GM23338 (cell line): ENCODE results near the gene AATF. TPM values are rescaled to one million over a fixed set of nuclear protein-coding genes. Genes with fewer than 3 reads are reported as not detected.

Experiments used
- ATAC-seq: fragments of 200-7000 bp; cut with Tn5 transposase; 3 replicates; pipeline ENCODE4 v1.9.1; 2020
- DNase-seq: peaks from one replicate; pipeline ENCODE4 v3.0.0-alpha.2; 2015; ENCODE audit warnings: low spot score
- H2AFZ ChIP-seq: fragments of 200-600 bp; sonication (generic); 2 replicates; pipeline ENCODE4 v1.8.0; 2016; ENCODE audit warnings: antibody characterized with exemption, mild to moderate bottlenecking, moderate library complexity
- H3F3A ChIP-seq: fragments of 200-600 bp; sonication (generic); replicated peaks from 2 replicates; pipeline ENCODE4 v1.8.0; 2017; ENCODE audit warnings: antibody characterized with exemption, mixed run types, low read depth
- H3K27ac ChIP-seq: fragments of 200-600 bp; sonication (generic); 2 replicates; pipeline ENCODE4 v1.6.1; 2016; ENCODE audit warnings: low read depth
- H3K27me3 ChIP-seq: fragments of 200-600 bp; sonication (generic); 2 replicates; pipeline ENCODE4 v1.8.0; 2016; ENCODE audit warnings: mild to moderate bottlenecking, mixed run types, moderate library complexity; ENCODE audit not compliant: insufficient read depth
- H3K36me3 ChIP-seq: fragments of 200-600 bp; sonication (generic); 2 replicates; pipeline ENCODE4 v1.8.0; 2016; ENCODE audit warnings: mild to moderate bottlenecking; ENCODE audit not compliant: insufficient read depth
- H3K4me1 ChIP-seq: fragments of 200-600 bp; sonication (generic); 2 replicates; pipeline ENCODE4 v1.8.0; 2016; ENCODE audit warnings: mild to moderate bottlenecking, moderate library complexity; ENCODE audit not compliant: insufficient read depth
- H3K4me2 ChIP-seq: fragments of 200-600 bp; sonication (generic); 2 replicates; pipeline ENCODE4 v1.7.1; 2017; ENCODE audit warnings: mixed run types
- H3K4me3 ChIP-seq: fragments of 200-600 bp; sonication (generic); 2 replicates; pipeline ENCODE4 v1.6.1; 2016; ENCODE audit warnings: mixed run types
- H3K79me2 ChIP-seq: fragments of 200-600 bp; sonication (generic); replicated peaks from 2 replicates; pipeline ENCODE4 v1.8.0; 2017; ENCODE audit warnings: mild to moderate bottlenecking; ENCODE audit not compliant: insufficient read depth
- H3K9me2 ChIP-seq: fragments of 200-600 bp; sonication (generic); 2 replicates; pipeline ENCODE4 v1.8.0; 2017; ENCODE audit not compliant: insufficient read depth
- H4K20me1 ChIP-seq: fragments of 200-600 bp; sonication (generic); replicated peaks from 2 replicates; pipeline ENCODE4 v1.8.0; 2017; ENCODE audit warnings: mild to moderate bottlenecking; ENCODE audit not compliant: insufficient read depth
- H3K27ac Mint-ChIP-seq: 2 replicates; pipeline ENCODE4 v1.8.0; 2020; ENCODE audit warnings: inconsistent platforms, mild to moderate bottlenecking, moderate library complexity, mixed read lengths
- H3K27me3 Mint-ChIP-seq: 3 replicates; pipeline ENCODE4 v1.8.0; 2022; ENCODE audit warnings: low read depth, mild to moderate bottlenecking, moderate library complexity, mixed read lengths, inconsistent platforms; ENCODE audit not compliant: insufficient read depth, poor library complexity
- H3K36me3 Mint-ChIP-seq: 3 replicates; pipeline ENCODE4 v1.8.0; 2021; ENCODE audit warnings: low read depth, mild to moderate bottlenecking, inconsistent platforms, moderate library complexity, mixed read lengths
- H3K4me1 Mint-ChIP-seq: 3 replicates; pipeline ENCODE4 v1.8.0; 2020; ENCODE audit warnings: mild to moderate bottlenecking, inconsistent platforms, mixed read lengths
- H3K4me3 Mint-ChIP-seq: 3 replicates; pipeline ENCODE4 v1.8.0; 2021; ENCODE audit warnings: moderate library complexity, mild to moderate bottlenecking, inconsistent platforms, mixed read lengths
- H3K9me3 Mint-ChIP-seq: 3 replicates; pipeline ENCODE4 v1.8.0; 2020; ENCODE audit warnings: moderate library complexity, mild to moderate bottlenecking, inconsistent platforms, mixed read lengths
- CREB1 ChIP-seq: fragments of 250-450 bp; sonication (Bioruptor Pico); IDR thresholded peaks from 2 replicates; pipeline ENCODE4 v1.5.0; 2020; ENCODE audit warnings: low read depth, mild to moderate bottlenecking, moderate library complexity
- JUNB ChIP-seq: IDR thresholded peaks from one replicate; pipeline ENCODE4 v1.6.1; 2016; ENCODE audit warnings: antibody characterized with exemption; ENCODE audit not compliant: unreplicated experiment
- NANOG ChIP-seq: IDR thresholded peaks from 2 replicates; pipeline ENCODE4 v1.6.1; 2016; ENCODE audit warnings: antibody characterized with exemption, borderline replicate concordance
- REST ChIP-seq: IDR thresholded peaks from one replicate; pipeline ENCODE4 v1.6.1; 2018; ENCODE audit warnings: antibody characterized with exemption; ENCODE audit not compliant: unreplicated experiment
- STAT1 ChIP-seq: IDR thresholded peaks from one replicate; pipeline ENCODE4 v1.6.1; 2016; ENCODE audit warnings: antibody characterized with exemption; ENCODE audit not compliant: unreplicated experiment
- ZNF114 ChIP-seq: fragments of 250-450 bp; sonication (Bioruptor Pico); IDR thresholded peaks from 2 replicates; pipeline ENCODE4 v1.5.0; 2020; ENCODE audit warnings: mild to moderate bottlenecking, moderate library complexity
- ZNF331 ChIP-seq: fragments of 250-450 bp; sonication (Bioruptor Pico); IDR thresholded peaks from 2 replicates; pipeline ENCODE4 v1.5.0; 2020; ENCODE audit warnings: low read depth, mild to moderate bottlenecking, moderate library complexity
- ZNF462 ChIP-seq: fragments of 250-450 bp; sonication (Bioruptor Pico); IDR thresholded peaks from 2 replicates; pipeline ENCODE4 v1.5.0; 2020; ENCODE audit warnings: mild to moderate bottlenecking, moderate library complexity
- polyA plus RNA-seq: library from polyadenylated mRNA; unstranded; fragments of >200 nt; fragmentation: Nextera tagmentation; extraction: Ambion mirVana; gene quantifications from 2 replicates; pipeline ENCODE4 v1.2.1, GENCODE V29; 2016
- total RNA-seq: library from RNA; depleted of rRNA; stranded (reverse); fragments of >200 nt; shearing (Covaris generic); gene quantifications from 2 replicates; pipeline ENCODE4 v1.2.3, GENCODE V29; 2014
- TF ChIP-seq, protein P1 (sequence below), 2 experiments: fragments of 200-600 bp in 1 of 2; sonication (generic) in 1 of 2; conservative IDR thresholded peaks; 2 replicates each; pipeline versions ENCODE4 v1.5.1 to v1.6.1; 2016 to 2017; ENCODE audit warnings: antibody characterized with exemption in 2 of 2, low read depth in 2 of 2, mild to moderate bottlenecking in 2 of 2, moderate library complexity in 1 of 2

Gene AATF
- total and polyA plus RNA-seq, 2 experiments from 2014 or later = 40.2 to 71.2 TPM

DNA sequence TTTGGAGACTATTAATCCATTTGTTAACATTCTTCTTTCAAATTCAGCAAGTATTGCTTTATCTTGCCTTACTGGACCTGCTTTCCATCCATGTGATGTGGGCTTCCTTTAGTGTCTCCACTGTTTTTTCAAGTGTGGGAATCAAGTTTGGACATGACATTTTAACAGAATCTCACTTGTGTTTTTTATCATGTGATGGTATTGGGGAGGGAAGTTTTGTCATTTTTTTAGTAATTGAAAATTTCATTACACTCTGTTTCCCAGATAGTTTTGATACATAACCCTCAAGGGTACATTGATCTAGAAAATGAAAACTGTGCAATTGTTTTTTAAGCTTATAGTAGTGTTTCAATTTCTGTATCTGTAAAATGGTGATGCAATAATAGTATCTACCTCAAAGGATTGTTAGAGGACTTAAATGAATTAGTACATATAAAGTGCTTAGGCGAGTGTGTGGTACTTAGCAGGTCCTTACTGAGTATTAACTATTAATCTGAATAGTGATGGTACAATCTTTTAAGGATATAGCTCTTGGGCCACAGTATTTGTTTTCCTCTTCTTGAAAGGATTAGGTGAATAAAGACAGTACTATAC, 27.3 kb downstream of the AATF start:
- Histone ChIP-seq H3K9me2 (no peaks in the 10 kb centered on the region), H3K4me3 (no peak overlapping the region), H3K4me2 (no peak overlapping the region), H3F3A (no peaks in the 10 kb centered on the region), H3K27me3 (no peaks in the 10 kb centered on the region), H4K20me1 (peaks cover 11% of the 10 kb centered on the region), H3K36me3 (no peaks in the 10 kb centered on the region), H2AFZ (no peak overlapping the region), H3K79me2 (peaks cover 34% of the 10 kb centered on the region), H3K27ac (no peak overlapping the region), H3K4me1 (peaks cover 9% of the 10 kb centered on the region)
- Mint-ChIP-seq H3K36me3 (no peaks in the 10 kb centered on the region), H3K27ac (no peak overlapping the region), H3K4me1 (peaks cover 34% of the 10 kb centered on the region), H3K9me3 (no peaks in the 10 kb centered on the region), H3K27me3 (no peaks in the 10 kb centered on the region), H3K4me3 (no peak overlapping the region)
- DNase-seq = no peak
- no peak for ATAC-seq
- no peak for TF ChIP-seq ZNF331 (CRISPR knock-in tag)
- TF ChIP-seq JUNB = no peak
- TF ChIP-seq, protein P1, sequence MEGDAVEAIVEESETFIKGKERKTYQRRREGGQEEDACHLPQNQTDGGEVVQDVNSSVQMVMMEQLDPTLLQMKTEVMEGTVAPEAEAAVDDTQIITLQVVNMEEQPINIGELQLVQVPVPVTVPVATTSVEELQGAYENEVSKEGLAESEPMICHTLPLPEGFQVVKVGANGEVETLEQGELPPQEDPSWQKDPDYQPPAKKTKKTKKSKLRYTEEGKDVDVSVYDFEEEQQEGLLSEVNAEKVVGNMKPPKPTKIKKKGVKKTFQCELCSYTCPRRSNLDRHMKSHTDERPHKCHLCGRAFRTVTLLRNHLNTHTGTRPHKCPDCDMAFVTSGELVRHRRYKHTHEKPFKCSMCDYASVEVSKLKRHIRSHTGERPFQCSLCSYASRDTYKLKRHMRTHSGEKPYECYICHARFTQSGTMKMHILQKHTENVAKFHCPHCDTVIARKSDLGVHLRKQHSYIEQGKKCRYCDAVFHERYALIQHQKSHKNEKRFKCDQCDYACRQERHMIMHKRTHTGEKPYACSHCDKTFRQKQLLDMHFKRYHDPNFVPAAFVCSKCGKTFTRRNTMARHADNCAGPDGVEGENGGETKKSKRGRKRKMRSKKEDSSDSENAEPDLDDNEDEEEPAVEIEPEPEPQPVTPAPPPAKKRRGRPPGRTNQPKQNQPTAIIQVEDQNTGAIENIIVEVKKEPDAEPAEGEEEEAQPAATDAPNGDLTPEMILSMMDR (conservative IDR thresholded peaks at IDR 0.05; ENCODE audit: low read depth in 2 of 2) = no peak
- no peak for TF ChIP-seq ZNF462 (CRISPR knock-in tag)
- no peak for TF ChIP-seq ZNF114 (CRISPR knock-in tag)
- no peak for TF ChIP-seq REST
- no peak for TF ChIP-seq CREB1
- TF ChIP-seq STAT1 = no peak
- TF ChIP-seq NANOG = no peak
